HG02884 (cell line): ENCODE data around the gene CDH4.
"Not testable (repeated sequence)": the region's sequence is repeated elsewhere in the genome, so short reads cannot be mapped to it uniquely, and the experiment has no call there.

ENCODE experiments used
- ATAC-seq: cut with Tn5 transposase; IDR thresholded peaks from one replicate; pipeline ENCODE4 v1.9.1; 2021; ENCODE audit warnings: mild to moderate bottlenecking, moderate library complexity; ENCODE audit not compliant: unreplicated experiment

Gene CDH4

DNA sequence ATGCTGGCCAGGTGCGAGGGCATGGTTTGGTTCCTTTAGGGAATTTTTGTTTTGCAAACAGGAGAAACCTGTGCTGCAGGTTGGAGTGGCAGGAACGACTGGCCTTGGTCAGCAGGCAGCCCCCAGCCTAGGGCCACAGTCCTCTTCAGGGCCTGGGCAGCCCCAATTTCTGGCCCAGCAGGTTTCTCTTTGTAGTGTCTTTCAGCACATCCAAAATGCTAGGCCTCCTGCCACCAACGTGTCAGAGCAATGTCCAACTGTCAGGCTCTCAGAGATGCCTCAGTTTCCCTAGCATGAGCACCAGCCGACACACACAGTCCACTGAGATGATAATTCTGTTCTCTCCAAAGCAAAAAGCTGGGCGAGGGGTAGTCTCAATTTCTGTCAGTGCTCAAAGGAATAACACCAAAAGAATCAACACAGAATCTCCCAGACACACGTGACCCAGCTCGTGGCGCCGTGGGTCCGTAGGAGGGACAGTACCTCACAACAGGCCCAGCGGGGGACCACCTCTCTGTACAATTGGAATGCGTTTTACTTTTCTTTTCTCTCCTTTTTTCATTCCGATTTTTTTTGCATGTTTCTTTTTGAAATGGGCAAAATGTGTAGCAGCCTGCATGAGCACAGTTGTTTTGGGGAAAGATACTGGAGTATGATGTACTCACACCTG is 687.8 kb downstream of the CDH4 start:
- ATAC-seq: no peak

DNA sequence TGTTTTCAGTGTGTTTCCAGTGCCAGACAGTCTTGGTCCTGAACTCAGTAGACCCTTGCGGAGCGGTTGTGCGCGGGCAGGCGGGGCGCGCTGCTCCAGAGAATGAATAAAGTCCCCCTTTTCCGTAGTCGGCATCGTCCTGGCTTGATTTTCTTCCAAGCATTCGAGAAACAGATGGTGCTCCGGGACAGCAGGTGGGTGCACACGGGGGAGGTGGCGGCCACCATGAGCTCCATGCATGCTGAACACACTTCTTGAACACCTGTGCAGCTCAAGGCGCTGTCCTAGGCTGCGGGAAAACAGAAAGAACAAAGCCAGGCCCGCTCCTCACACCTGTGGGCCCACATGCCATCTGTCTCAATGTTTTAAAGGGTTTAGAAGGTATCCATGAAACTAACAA is 688.4 kb downstream of the CDH4 start:
- no peak for ATAC-seq

DNA sequence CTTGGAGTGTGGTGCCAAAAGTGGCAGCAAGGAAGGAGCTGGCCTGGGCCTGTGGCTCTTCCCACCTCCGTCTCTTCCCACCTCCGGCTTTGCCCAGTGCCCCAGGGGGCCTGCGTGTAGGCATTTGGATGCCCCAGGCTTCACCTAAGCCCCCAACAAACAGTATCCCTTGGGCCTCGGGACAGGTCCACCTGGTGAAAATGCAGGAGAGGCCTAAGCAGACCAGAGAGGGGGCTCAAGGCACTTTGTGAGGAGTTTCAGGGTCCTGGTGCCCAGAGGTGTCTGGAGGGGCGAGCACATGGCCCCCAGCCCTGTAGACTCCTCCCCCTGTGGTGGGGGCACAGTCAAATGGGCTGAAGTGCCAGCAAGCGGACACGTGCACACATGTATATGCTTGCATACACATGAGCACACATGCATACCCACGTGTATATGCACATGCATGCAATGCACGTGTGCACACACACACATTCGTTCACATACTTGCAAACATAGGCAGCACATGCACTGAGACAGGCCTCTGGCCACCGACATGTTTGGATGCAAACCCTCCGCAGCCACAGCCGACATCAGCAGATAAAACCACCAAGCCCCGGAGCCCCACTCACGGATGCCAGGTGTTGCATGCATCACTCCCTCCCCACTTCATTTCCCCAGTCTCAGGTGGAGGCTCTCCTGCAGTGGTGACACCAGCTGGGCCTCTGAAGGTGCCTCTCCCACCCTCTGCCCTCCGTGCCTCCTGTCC is 689.1 kb downstream of the CDH4 start:
- no peak for ATAC-seq

DNA sequence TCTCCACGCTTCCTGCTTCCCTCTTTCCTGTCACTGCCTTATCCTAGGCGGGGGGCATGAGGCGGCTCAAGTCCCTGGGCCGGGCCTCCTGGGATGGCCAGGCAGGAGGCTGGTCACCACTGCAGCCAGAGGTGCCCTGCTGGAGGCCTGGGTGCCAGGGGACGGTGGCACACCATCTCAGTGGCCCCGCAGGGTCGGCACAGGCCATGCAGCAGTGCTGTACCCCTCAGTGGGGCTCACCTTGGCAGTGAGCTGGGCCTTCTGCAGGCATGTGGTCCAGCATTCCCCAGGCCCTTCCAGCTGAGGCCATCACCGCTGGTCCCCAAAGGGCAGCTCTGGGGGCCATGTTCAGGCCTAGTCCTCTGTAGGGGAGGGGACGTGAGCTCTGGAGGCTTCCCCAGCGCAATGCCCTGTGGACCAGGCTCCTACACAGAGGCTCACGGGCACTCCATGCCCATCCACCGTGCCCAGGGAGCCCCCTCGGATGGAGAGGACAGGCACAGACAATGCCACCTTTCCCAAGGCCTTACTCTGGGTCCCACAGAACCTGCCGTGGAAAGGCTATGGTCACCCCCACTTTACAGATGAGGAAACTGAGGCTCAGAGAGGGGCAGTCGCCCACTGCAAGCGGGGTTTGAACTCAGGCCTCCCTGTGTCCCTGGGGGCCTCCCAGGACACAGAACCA is 689.8 kb downstream of the CDH4 start:
- no peak for ATAC-seq

DNA sequence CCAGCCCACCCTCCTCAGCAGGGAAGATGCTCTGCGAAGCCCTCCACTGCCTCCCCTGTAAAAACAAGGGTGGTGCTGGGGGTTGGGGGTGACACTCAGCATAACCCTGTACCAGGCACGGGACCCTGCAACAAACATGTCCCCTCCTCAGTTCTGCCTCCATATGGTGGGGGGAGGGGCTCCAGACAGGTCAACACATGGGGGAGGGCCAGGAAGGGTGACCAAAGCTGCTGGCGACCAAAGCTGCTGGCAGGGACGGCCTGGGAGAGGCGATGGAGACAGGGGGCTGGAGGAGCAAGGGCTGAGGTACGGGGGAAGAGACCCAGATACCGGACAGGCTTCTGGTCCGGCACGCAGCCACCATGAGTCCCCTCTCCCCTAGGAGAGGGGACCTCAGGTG is 690.5 kb downstream of the CDH4 start:
- ATAC-seq: no peak

GRCh38 chr20:61944967-61945366 is 692.9 kb downstream of the CDH4 start:
- not testable (repeated sequence) for ATAC-seq

DNA sequence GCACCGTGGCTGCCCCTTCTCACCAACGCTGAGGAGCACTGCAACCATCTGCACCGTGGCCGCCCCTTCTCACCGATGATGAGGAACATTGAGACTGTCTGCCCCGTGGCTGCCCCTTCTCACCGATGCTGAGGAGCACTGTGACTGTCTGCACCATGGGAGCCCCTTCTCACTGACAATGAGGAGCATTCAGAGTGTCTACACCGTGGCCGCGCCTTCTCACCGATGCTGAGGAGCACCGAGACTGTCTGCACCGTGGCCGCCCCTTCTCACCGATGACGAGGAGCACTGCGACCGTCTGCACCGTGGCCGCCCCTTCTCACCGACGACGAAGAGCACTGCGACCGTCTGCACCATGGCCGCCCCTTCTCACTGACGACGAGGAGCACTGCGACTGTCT is 693.4 kb downstream of the CDH4 start:
- ATAC-seq: not testable (repeated sequence)

DNA sequence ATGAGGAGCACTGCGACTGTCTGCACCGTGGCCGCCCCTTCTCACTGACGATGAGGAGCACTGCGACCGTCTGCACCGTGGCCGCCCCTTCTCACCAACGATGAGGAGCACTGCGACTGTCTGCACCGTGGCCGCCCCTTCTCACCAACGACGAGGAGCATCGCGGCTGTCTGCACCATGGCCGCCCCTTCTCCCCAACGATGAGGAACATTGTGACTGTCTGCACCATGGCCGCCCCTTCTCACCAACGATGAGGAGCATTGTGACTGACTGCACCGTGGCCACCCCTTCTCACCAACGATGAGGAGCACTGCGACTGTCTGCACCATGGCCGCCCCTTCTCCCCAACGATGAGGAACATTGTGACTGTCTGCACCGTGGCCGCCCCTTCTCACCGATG is 696.0 kb downstream of the CDH4 start:
- not testable (repeated sequence) for ATAC-seq

DNA sequence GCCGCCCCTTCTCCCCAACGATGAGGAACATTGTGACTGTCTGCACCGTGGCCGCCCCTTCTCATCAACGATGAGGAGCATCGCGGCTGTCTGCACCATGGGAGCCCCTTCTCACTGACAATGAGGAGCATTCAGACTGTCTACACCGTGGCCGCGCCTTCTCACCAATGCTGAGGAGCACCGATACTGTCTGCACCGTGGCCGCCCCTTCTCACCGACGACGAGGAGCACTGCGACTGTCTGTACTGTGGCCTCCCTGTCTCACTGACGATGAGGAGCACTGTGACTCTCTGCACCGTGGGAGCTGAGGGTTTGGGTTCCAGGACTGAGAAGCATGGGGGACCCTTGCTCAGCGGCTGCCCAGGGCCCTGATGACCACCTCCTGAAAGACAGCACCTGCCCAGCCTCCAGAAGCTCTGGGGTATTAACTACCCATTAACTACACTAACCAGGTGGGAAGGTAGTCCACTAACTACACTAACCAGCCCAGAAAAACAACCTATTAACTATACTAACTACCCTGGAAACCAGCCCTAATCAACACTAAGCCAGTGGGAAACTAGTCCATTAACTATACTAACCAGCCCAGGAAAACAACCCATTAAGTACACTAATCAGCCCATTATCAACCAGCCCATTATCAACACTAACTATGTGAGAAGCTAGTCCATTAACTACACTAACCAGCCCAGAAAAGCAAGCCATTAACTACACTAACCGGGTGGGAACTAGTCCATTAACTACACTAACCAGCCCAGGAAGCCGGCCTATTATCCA is 696.7 kb downstream of the CDH4 start:
- ATAC-seq: no peak

- ATAC-seq: no peak
Observed at GRCh38 chr20:61949363-61949713, 697.3 kb downstream of the CDH4 start.

- no peak for ATAC-seq
Observed at GRCh38 chr20:61949714-61950640, 697.9 kb downstream of the CDH4 start.

DNA sequence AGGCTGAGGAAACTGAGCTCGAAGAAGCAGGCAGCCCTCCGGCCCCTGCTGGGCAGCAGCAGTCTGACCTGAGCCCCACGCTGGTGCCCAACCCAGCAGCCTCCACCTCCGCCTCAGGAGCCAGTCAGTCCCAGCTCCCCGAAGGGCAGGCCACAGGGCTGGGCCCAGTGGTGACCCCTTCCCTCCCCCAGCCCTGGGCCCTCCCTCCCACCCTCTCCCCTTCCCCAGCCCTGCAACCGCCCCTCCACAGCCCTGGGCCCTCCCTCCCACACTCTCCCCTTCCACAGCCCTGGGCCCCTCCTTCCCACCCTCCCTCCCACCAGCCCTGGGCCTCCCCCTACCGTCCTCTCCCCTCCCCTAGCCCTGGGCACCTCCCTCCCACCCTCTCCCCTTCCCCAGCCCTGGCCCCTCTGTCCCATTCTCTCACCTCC is 698.6 kb downstream of the CDH4 start:
- no peak for ATAC-seq

- no peak for ATAC-seq
Observed at GRCh38 chr20:61951695-61952533, 699.9 kb downstream of the CDH4 start.

DNA sequence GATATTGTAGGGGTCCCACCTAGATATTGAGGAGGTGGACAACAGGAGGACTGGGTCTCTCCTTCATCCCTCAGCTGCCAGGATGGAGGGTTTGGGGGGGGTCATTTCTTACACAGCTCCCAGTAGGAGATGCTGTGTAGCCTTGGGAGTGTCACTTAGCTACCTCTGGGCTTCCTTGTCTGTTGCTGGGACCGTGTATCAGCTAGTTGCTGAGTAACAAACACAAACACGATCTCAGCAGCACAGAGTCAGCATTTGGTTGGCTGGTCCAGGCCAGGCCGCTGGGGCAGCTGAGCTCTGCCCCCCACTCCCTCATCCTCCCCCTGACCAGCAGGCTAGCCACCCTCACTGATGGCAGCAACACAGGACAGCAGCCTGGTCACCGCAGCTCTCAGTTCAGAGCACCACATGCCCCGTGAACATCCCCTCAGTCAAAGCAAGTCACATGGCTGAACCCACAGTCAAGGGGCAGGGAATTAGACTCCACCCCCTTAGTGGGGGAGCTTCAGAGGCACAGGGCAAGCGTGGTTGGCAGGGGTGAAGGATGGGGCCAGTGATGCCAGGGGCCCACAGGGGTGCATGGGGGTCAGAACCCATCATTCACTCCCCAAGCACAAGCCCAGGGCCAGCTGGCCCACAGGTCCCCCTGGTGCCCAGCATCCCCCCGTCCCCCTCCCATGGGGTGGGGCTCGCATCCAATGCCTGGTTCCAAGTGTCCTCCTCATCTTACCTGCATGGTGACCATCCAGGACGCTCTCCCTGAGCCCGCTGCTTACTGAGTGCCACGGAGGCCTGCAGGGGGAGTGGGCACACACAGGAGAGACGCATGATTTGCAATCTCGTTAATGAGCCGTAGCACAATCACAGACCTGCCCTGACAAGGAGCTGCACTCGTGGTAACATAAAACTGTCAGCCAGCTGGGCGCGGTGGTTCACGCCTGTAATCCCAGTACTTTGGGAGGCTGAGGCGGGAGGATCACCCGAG is 701.3 kb downstream of the CDH4 start:
- no peak for ATAC-seq

DNA sequence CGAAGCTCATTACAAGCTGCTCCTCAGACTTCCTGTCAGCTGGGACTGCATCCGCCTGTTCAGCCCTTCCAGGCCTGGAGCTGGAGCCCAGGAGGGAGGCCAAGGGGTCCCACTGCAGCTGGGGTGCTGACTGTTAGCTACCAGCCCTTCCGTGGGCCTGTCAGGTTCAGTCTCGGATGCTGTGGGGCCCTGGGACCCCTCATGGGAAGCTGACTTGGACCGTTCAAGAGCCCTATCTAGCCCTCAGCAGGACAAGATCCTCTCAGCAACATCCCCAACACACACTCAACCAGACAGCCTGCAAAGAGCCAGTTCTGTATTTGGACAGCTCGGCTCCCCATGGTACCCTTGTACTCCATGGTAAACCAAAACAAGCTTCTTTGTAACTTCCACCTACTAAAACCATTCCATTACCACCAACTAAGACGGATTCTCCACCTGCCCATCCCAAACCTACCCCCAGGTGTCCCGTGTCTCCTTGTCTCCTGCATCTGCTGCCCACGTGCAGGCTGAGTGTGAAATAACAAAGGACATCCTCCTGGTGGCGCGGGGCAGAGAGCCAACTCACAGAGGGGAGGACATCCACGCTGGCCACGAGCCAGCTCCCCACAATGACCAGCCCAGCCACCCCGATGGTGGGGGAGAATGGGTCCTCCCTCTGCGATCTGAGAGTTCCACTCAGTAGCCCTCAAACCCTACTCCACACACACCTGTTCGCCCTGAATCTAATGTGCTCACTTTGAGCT is 702.4 kb downstream of the CDH4 start:
- no peak for ATAC-seq

DNA sequence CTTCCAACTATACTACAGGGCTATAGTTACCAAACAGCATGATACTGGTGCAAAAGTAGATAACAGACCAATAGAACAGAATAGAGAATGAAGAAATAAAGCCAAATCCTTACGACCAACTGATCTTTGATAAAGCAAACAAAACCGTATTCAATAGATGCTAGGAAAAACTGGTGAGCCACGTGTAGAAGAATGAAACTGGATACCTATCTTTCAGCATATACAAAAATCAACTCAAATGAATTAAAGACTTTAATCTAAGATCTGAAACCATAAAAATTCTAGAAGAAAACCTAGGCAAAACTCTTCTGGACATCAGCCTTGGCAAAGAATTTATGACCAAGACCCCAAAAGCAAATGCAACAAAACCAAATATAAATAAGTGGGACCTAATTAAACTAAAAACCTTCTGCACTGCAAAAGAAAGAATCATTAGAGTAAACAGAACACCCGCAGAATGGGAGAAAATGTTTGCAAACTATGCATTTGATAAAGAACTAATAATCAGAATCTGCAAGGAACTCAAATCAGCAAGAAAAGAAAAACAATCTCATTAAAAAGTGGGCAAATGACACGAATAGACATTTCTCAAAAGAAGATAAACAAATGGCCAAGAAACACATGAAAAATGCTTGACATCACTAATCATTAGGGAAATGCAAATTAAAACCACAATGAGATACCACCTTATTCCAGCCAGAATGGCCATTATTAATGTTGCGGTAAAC is 703.8 kb downstream of the CDH4 start:
- ATAC-seq: no peak
